ENCODE data around the gene CCDC179.

The CCDC179 gene

GRCh38 chr11:22808571-22809197 lies 51.6 kb downstream of the CCDC179 start:
- H3K4me3 ChIP-seq (ENCODE audit: low read depth in 1 of 2, low read length in 1 of 2) = no peak overlapping the region
- H3K4me1 ChIP-seq (ENCODE audit: control insufficient read depth in 1 of 2, insufficient read depth in 1 of 2, low read depth in 1 of 2, low read length in 1 of 2) = peaks cover 0 to 4% of the 10 kb centered on the region in 2 experiments
- H3K36me3 ChIP-seq = no peaks in the 10 kb centered on the region
- H3K9me3 ChIP-seq = no peaks in the 10 kb centered on the region
- peaks cover 10% of the 10 kb centered on the region for H3K27me3 ChIP-seq
- no peak for TF ChIP-seq CTCF (IDR thresholded peaks at IDR 0.05)
- no peak overlapping the region for H3K27ac ChIP-seq

GRCh38 chr11:22807855-22808570 lies 52.3 kb downstream of the CCDC179 start:
- peaks cover 17% of the 10 kb centered on the region for H3K27me3 ChIP-seq
- no peak for TF ChIP-seq CTCF (IDR thresholded peaks at IDR 0.05)
- no peaks in the 10 kb centered on the region for H3K9me3 ChIP-seq
- no peak overlapping the region for H3K4me3 ChIP-seq (ENCODE audit: low read depth in 1 of 2, low read length in 1 of 2)
- no peak overlapping the region for H3K27ac ChIP-seq
- no peaks in the 10 kb centered on the region for H3K36me3 ChIP-seq
- H3K4me1 ChIP-seq (ENCODE audit: control insufficient read depth in 1 of 2, insufficient read depth in 1 of 2, low read depth in 1 of 2, low read length in 1 of 2) = peaks cover 0 to 4% of the 10 kb centered on the region in 2 experiments

- no peak for TF ChIP-seq CTCF (IDR thresholded peaks at IDR 0.05)
- H3K27ac ChIP-seq = no peak overlapping the region
- H3K4me3 ChIP-seq (ENCODE audit: low read depth in 1 of 2, low read length in 1 of 2) = no peak overlapping the region
- peaks cover 0 to 4% of the 10 kb centered on the region in 2 experiments for H3K4me1 ChIP-seq (ENCODE audit: control insufficient read depth in 1 of 2, insufficient read depth in 1 of 2, low read depth in 1 of 2, low read length in 1 of 2)
- peaks cover 22% of the 10 kb centered on the region for H3K27me3 ChIP-seq
- no peaks in the 10 kb centered on the region for H3K9me3 ChIP-seq
- H3K36me3 ChIP-seq = no peaks in the 10 kb centered on the region
These were observed 52.9 kb downstream of the CCDC179 start for GRCh38 chr11:22807391-22807790.

GRCh38 chr11:22802861-22803260 lies 57.4 kb downstream of the CCDC179 start:
- no peak for TF ChIP-seq CTCF (IDR thresholded peaks at IDR 0.05)
- Histone ChIP-seq H3K9me3 (no peaks in the 10 kb centered on the region), H3K27me3 (peaks cover 43% of the 10 kb centered on the region), H3K36me3 (no peaks in the 10 kb centered on the region), H3K4me3 (ENCODE audit: low read depth in 1 of 2, low read length in 1 of 2) (no peak overlapping the region), H3K27ac (no peak overlapping the region), H3K4me1 (ENCODE audit: control insufficient read depth in 1 of 2, insufficient read depth in 1 of 2, low read depth in 1 of 2, low read length in 1 of 2) (no peaks in the 10 kb centered on the region)

GRCh38 chr11:22800482-22800881 lies 59.8 kb downstream of the CCDC179 start:
- no peaks in the 10 kb centered on the region for H3K36me3 ChIP-seq
- no peak for TF ChIP-seq CTCF (IDR thresholded peaks at IDR 0.05)
- H3K27me3 ChIP-seq = peaks cover 43% of the 10 kb centered on the region
- H3K4me1 ChIP-seq (ENCODE audit: control insufficient read depth in 1 of 2, insufficient read depth in 1 of 2, low read depth in 1 of 2, low read length in 1 of 2) = no peaks in the 10 kb centered on the region
- H3K27ac ChIP-seq = no peak overlapping the region
- no peak overlapping the region for H3K4me3 ChIP-seq (ENCODE audit: low read depth in 1 of 2, low read length in 1 of 2)
- no peaks in the 10 kb centered on the region for H3K9me3 ChIP-seq
